NCI-H187 treated with DMSO at 0.1 percent for 48 hours (cell line): ENCODE results near the gene S100A7.
"Not testable (repeated sequence)": the region's sequence is repeated elsewhere in the genome, so short reads cannot be mapped to it uniquely, and the experiment has no call there.

Experiments used
- DNase-seq: peaks from one replicate; lab custom pipeline; 2025; lab: John Stamatoyannopoulos, UW

Gene S100A7

DNA sequence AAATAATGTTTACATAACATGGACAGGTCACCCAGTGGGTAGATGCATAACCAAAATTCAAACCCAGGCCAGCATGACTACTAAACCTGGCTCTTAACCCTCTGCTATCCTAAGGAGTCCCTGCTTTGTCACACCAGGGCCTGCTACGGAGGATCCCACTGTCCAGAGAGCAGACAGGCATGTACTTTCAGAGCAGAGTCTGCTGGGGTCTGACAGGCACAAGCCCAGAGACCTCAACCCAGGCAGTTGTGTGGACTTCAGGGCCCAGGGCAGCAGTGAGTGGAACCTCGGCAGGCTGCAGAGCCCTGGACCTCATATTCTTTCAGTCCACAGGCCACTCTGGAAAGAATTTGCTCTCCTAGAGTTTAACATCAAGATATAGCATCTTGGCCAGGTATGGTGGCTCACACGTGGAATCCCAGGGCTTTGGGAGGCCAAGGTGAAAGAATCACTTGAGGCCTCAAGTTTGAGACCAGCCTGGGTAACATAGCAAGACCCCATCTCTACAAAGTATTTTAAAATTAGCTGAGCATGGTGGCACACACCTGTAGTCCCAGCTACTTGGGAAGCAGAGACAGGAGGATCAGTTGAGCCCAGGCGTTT is 16.1 kb upstream of the S100A7 start:
- DNase-seq: no peak

DNA sequence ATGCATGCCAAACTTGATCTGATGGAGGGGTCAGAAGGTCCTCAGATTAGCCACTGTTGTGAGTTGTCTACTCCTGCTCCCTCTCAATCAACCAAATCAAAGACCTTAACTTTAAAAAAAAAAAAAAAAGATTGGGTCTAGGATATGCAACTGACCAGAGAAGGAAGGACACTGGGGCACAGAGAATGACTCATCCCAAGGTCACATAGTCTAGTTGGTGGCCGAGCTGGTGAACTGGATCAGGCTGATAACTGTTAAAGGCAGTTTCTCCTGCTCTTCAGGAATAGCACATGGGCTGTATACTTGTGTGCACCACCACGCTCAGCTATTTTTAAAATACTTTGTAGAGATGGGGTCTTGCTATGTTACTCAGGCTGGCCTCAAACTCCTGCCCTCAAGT is 14.8 kb upstream of the S100A7 start:
- DNase-seq: no peak

DNA sequence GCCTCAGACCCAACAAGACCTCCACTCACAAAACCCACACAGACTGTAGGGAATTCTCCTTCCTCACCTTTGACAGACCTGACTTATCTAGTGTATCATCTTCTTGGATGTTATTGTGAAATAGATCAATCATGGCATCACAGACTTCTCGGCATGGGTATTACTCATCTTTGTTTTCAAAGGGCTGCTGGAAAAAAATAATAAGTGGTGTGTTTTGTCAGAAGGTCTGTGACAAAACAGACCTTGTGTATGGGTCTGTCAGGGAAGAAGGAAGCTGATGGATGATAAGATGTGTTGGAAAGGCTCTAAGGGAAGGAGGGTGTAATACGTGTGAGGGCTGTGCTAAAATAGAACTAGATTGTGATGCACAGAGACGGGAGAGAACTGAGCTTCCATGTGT is 13.9 kb upstream of the S100A7 start:
- no peak for DNase-seq

DNA sequence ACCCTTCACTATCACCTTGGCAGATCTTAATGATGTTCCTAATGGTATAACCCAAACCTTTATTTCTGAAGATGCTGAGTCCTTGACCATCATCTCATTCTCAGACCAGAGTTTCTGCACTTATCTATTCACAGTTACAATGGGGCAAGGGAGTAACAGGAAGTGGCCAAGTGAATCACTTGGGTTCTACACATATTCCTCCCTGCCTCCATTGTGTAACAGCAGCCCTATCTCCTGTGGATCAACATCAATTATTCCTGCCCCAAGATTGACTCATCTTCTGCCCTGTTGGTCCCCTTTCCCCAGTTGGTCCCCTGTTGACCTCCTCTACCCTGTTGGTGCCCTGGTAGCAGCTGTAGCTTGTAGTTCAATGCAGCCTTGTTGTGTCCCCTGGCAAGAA is 10.3 kb upstream of the S100A7 start:
- no peak for DNase-seq

DNA sequence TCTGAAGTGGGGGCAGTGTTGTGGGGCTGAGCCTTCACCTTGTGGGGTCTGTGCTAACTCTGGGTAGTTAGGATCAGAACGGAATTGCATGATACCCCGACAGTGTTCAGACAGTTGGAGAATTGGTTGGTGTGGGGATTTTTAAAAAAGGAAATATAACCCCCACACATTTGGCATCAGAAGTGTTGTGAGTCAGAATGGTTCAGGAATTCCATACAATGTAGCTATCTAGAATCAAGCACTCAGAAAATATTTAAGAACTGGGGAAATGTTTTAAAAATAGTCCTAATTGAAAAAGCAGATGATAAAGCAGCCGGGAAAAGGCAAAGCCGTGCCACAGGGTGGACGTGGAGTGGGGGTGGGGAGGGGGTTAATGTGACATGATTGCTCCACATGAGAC is 6.5 kb upstream of the S100A7 start:
- no peak for DNase-seq

DNA sequence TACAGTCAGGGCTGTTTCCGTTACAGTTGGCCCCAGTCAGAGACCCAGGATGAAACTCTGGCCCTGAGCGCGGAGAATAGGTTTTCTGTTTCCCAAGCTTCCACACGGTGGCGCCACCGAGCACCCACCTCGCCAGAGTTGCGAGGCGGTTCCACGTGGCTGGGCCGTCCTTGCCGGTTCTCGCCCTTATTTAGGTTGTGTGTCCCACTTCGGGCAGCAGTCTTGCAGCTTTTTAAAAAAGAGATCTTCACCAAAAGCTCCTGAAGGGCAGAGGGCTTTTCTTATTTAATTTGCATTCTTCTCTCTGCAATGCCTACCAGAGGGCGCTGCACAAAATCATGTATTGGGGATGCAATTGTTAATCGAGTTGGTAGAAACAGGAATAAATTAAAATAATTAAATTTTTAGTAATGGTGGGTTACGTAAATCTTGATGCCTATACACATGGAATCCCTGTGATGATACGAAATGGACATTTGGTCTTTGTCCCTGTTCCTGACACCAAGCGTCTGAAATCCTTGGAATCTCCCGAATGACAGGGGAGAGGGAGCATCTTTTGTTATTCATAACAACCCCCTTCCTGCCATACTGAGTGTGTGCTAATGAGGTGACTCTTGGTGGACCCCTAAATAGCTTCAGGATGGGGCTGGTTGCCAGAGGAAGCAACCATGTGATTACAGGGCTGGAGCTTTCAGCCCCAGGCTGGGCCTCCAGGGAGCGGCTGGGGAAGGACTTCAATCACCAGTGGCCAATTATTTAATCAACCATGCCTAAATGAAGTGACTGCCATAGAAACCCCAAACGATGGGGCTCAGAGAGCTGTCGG is 5.6 kb upstream of the S100A7 start:
- no peak for DNase-seq

DNA sequence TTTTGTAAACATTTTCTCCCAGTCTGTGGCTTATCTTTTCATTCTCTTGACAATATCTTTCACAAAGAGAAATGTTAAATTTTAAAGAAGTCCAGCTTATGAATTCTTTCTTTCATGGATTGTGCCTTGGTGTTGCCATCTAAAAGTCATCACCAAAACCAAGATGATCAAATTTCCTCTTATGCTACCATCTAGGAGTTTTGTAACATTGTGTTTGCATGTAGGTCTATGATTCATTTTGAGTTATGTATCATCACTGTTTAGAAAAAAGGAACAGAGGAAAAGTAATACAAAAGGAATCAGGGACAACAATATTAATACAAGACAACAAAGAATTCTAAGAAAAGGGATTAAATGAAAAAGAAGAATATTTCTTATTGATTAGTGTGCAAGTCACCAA is 2.3 kb upstream of the S100A7 start:
- not testable (repeated sequence) for DNase-seq

- no peak for DNase-seq
Measured at GRCh38 chr1:153459655-153460054, 796 bp downstream of the S100A7 start.

GRCh38 chr1:153456396-153456795 is 4.1 kb downstream of the S100A7 start:
- DNase-seq: no peak

DNA sequence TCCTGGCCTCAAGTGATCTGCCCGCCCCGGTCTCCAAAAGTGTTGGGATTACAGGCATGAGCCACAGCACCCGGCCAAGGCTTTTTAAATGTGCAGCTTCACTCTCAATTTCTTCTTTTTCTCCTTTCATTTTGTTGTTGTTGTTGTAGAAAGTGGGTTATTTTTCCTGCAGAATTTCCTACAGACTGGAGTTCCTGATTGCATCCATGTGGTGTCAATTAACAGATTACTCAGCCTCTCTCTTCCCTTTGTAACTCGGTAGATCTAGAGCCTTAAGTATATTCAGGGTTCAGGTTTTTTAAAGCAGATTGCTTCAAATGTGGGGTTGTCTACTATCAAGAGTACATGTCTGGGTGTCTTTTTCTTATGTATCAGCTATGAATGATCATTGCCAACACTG is 11.6 kb downstream of the S100A7 start:
- not testable (repeated sequence) for DNase-seq

DNA sequence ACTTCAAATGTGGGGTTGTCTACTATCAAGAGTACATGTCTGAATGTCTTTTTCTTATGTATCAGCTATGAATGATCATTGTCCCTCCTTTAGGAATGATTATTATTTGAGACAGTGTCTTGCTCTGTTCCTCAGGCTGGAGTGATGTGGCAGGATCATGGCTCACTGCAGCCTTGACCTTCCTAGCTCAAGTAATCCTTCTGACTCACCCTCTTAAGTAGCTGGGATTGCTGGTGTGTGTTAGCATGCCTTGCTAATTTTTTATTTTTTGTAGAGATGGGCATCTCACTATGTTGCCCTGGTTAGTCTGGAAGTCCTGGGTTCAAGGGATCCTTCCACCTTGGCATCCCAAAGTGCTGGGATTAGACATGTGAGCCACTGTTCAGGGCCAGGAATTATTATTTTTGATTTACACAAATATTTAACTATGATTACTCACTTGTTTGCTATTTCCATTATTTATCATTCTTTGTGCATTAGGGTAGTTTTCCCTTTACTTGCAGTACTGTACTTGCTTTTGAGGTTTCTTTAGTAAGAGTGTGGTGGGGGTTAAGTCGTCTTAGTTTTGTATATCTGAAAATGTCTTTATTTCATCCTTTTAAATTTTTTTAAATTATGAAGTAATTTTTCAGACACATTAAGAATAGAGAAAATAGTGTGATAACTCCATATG is 12.8 kb downstream of the S100A7 start:
- DNase-seq: no peak

GRCh38 chr1:153444078-153444477 is 16.4 kb downstream of the S100A7 start:
- DNase-seq: no peak

- DNase-seq: no peak
Measured at GRCh38 chr1:153443486-153443885, 17.0 kb downstream of the S100A7 start.

DNA sequence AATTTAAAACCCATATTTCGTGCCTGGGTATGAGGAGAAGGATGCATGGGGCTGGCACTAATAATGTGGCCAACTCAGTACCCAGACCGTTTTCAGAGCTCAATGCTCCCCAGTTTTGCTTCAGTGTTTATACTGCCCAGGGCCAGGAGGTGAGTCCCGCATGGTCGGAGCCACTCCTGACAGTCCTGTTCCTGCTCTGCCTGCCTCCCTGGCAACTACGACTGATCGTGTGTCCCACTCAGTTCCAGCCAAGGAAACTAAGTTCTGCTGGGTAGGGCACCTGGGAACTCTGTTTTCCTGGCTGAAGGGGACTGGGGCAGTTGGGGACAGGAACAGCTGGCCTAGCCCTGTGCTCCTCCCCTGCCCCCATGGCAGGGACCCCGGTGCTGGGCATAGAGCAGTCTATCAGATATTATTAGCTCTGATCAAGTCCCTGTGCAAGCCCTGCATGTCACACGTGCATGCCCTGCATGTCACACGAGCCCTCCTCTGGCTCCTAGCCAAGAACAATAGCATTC is 19.2 kb downstream of the S100A7 start:
- no peak for DNase-seq

GRCh38 chr1:153439273-153439672 is 21.2 kb downstream of the S100A7 start:
- no peak for DNase-seq

DNA sequence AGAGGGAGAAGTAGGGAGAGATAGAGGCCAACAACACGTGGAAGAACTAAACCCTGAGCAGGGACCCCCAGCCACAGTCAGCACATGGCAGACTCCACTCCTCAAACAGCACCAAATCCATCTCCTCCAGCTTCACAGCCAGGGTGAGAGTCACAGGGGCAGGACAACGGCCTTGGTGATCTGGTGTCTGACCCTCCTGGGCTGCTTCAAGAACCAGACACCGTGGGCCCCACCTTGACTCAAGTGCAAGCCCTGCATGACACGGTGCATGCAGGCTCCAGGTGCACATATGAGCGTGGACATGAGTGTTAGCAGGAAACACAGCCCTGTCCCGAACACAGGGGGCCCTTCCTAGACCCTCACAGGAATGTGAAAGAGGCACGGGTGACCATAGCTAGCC is 21.9 kb downstream of the S100A7 start:
- no peak for DNase-seq

DNA sequence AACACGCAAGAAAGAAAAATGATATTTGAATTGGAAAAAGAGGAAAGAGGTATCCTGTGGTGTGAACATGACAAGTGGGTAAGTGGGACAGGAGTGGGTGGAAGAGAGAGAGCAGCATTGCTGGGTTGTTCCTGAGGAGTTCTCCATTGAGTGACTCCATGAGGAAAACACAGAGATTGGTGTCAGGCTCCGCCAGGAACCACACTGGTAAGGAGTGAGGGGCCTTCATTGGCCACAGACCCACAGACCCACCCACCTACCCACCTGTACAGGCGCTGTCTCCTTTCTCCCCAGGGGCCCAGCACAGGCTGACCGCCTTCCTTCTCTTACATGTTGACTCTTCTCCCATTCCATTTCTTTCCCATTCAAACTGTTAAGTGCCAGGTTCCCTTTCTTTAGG is 23.2 kb downstream of the S100A7 start:
- no peak for DNase-seq

GRCh38 chr1:153434746-153435455 is 25.6 kb downstream of the S100A7 start:
- no peak for DNase-seq

- no peak for DNase-seq
Measured at GRCh38 chr1:153432874-153433681, 27.4 kb downstream of the S100A7 start.

DNA sequence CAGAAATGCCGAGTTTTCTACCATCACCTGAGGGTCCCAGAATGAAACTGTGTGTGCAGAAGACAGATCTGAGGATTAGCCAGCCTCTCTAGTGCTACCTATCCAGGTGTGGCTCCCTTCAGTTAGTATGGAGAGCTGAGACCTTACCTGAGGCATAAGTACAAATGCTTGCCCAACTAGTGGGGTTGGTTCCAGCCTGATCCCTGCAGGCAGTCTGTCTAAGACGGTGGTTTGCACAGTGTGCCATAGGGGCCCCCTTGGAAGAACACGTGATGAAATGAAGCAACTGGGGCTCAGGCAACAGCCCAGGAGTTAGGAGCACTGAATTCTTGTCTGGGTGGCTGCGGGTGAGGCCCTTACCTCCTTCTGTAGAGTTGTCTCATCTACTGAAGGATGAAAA is 28.5 kb downstream of the S100A7 start:
- DNase-seq: no peak

GRCh38 chr1:153431427-153431826 is 29.0 kb downstream of the S100A7 start:
- DNase-seq: no peak

GRCh38 chr1:153431002-153431401 is 29.4 kb downstream of the S100A7 start:
- DNase-seq: no peak
